Cardiac fibroblast (primary cell): ENCODE measurements around the gene KIF1A.
"Not testable (repeated sequence)": the region's sequence is repeated elsewhere in the genome, so short reads cannot be mapped to it uniquely, and the experiment has no call there.

Experiments
- DNase-seq, 2 donors: peaks; one replicate each; pipeline versions ENCODE4 v3.0.0 to v3.0.0-alpha.2; 2010; ENCODE audit warnings: low read depth in 2 of 2
- H3K4me3 ChIP-seq, 2 donors: replicated peaks in 1 of 2; 1 replicate in 1 of 2; 2 replicates in 1 of 2; pipeline ENCODE4 v1.5.1; 2011; ENCODE audit warnings: low read depth in 2 of 2, low read length in 2 of 2, mild to moderate bottlenecking in 2 of 2, moderate library complexity in 1 of 2
- TF ChIP-seq, protein P1 (sequence below): IDR thresholded peaks from one replicate; pipeline ENCODE4 v1.5.1; 2011; ENCODE audit warnings: low read depth, mild to moderate bottlenecking, low read length, inconsistent platforms

KIF1A gene

DNA sequence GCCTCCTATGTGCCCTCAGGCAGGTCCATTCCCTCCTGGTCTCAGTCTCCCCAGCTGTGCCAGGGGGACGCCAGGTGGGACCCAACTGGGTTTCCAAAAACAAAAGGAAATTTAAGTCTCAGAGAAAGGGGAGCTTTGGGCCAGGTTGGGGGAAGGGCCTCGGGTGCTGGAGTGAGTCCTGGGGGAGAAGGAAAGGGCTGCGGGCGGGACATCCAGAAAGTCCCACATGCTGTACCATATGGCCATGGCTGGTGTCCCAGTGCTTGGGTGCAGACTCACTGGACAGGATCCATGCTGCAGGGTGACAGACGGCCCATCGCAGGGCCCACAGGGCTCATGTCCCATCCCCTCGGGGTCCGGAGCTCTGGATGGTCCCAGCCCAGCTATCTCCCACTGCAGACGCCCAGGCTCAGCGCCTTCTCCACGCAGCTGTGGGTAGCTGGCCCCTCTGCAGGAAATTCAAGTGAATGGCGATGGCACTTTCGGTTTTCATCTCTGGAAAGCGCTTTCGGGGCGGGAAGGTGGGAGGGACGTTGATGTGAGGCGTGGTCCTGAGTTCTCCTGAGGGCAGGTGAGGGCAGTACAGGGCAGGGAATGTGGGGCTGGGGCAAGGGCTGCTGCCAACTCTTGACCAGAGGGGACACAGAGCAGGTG lies 129.5 kb downstream of the KIF1A start:
- not testable (repeated sequence) for H3K4me3 ChIP-seq, DNase-seq

- TF ChIP-seq, protein P1, sequence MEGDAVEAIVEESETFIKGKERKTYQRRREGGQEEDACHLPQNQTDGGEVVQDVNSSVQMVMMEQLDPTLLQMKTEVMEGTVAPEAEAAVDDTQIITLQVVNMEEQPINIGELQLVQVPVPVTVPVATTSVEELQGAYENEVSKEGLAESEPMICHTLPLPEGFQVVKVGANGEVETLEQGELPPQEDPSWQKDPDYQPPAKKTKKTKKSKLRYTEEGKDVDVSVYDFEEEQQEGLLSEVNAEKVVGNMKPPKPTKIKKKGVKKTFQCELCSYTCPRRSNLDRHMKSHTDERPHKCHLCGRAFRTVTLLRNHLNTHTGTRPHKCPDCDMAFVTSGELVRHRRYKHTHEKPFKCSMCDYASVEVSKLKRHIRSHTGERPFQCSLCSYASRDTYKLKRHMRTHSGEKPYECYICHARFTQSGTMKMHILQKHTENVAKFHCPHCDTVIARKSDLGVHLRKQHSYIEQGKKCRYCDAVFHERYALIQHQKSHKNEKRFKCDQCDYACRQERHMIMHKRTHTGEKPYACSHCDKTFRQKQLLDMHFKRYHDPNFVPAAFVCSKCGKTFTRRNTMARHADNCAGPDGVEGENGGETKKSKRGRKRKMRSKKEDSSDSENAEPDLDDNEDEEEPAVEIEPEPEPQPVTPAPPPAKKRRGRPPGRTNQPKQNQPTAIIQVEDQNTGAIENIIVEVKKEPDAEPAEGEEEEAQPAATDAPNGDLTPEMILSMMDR, result no peak
- no peak overlapping the region for H3K4me3 ChIP-seq
- no peak for DNase-seq
Observed at GRCh38 chr2:240689975-240690374, 130.0 kb downstream of the KIF1A start.

DNA sequence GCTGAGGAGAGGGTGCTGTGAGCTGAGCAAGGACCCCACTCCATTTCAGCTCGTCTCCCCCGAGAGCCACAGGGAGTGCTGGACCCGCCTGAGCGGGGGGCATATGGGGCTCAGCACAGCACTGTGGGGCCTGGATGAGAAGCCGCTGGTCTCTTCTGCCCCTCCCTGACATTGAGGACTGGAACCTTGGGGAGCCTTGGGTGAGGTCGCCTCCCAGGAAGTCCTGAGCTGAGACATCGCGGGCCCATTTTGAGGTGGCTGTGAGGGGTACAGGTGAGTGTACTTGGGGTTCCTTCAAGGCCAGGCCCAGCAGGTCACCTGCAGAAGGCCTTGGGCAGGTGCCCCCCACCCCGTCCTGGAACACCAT lies 131.5 kb downstream of the KIF1A start:
- DNase-seq, result no peak
- H3K4me3 ChIP-seq, result no peak overlapping the region
- TF ChIP-seq, protein P1, result no peak

DNA sequence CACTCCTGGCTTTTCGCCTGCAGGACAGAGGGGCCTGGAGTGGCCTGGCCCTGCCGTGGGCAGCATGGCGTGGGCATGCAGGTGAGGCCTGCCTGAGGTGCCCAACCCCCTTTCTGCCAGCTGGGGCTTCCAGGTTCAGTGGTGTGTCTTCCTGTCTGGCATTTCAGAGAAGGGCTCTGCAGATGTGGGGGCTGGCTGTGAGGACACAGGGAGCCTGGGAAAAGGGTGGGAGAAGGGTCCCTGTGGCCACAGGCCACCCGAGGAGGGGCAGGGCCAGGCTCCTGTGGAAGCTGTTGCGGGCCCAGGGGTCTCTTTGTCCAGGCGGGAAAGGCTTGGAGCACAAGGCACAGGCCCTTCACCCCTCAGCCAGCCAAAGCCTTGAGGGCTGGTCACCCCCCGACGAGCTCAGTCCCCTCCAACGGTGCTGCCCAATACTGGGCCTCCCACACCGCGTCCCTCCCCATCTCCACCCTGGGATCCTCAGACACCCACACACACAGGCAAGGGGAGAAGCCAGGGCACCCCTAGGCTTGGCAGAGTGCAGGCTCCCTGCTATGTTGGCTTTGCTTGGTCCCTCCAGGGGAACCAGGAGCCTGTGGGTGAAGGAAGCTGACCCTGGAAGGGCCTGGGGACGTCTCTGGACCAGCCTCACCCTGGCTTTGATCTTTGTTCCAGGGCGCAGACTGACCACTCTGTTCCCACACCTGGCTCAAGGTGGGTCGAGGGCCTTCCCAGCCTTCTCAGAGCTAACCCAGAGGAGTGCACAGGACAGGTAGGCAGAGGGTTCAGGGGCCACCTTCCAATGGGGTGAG lies 132.1 kb downstream of the KIF1A start:
- TF ChIP-seq, protein P1, result no peak
- DNase-seq, result no peak

DNA sequence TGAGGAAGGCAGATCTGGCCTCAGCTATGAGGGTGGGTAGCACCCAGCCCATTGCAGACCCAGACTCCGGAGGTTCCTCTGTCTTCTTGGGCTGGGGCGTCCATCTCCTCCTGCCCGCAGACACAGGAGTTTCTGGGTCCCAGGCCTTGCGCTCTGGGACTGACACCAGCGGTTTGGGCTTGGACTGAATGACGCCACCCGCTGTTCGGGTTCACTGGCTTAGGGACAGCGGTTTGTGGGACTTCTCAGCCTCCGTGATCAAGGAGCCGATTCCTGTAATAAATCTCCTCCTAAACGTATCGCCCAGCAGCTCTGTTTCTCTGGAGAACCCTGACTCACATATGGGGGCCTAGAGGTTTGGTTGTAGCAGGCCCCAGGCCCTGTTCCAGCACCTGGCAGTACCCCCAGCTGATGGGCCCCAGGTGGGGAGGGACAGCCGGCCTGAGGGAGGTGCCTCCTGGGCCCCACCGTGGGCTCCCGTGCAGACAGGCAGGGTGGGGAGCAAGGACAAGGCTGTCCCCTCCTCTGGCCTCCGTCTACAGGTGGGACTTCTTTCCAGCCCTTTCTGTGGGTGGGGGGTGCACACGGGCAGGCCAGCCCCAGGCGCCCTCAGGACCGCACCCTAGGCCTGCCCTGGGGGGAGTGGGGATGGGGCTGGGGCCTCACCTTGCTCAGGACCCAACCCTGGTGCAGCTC lies 132.8 kb downstream of the KIF1A start:
- DNase-seq, result no peak
- TF ChIP-seq, protein P1, result no peak
- H3K4me3 ChIP-seq, result no peak overlapping the region

More for the DNA sequence above, 132.1 kb downstream of the KIF1A start:
- no peak overlapping the region for H3K4me3 ChIP-seq

DNA sequence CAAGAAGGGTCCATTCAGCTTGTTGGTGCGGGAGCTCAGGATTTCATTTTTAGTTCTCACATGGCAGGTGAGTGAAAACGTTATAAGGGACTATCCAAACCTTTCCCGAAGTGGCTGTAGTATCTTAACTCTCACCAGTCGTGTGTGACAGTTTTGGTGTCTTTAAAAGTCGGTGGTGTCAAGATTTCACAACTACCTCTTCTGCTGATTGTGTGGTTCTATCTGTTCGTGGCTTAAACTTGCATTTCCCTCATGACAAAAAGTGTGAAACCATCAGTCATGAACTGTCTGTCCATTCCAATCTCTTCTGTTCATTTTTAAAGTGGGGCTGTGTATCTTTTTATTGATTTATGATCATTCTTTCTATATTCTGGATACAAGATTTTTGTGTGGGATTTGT lies 133.6 kb downstream of the KIF1A start:
- no peak overlapping the region for H3K4me3 ChIP-seq
- DNase-seq, result no peak
- TF ChIP-seq, protein P1, result no peak

- no peak for DNase-seq
- TF ChIP-seq, protein P1, result no peak
- no peak overlapping the region for H3K4me3 ChIP-seq
Observed at GRCh38 chr2:240685771-240686371, 134.1 kb downstream of the KIF1A start.

- not testable (repeated sequence) for DNase-seq, H3K4me3 ChIP-seq
Observed at GRCh38 chr2:240683980-240684728, 135.9 kb downstream of the KIF1A start.

DNA sequence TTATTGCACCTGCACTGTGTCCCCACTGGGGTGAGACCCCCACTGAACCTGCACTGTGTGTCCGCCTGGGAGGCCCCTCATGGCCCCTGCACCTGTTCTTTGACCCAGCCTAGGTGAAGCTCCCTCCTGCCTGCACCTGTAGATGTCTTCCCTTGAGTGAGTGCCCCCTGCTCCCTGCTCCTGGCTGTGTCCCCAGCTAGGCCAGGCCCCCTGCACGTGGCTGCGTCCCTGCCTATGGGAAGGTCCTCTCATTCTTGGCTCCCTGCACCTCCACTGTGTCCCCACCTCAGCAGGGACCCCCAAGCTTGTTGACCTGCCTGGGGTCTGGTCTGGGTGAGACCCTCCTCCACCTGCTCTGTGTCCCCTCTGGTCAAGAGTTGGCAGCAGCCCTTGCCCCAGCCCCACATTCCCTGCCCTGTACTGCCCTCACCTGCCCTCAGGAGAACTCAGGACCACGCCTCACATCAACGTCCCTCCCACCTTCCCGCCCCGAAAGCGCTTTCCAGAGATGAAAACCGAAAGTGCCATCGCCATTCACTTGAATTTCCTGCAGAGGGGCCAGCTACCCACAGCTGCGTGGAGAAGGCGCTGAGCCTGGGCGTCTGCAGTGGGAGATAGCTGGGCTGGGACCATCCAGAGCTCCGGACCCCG lies 136.6 kb downstream of the KIF1A start:
- not testable (repeated sequence) for H3K4me3 ChIP-seq

More for the DNA sequence above, 136.6 kb downstream of the KIF1A start:
- DNase-seq, result not testable (repeated sequence)
